ENCODE measurements around the gene LORICRIN.
"Not testable (repeated sequence)": the region's sequence is repeated elsewhere in the genome, so short reads cannot be mapped to it uniquely, and the experiment has no call there.

The LORICRIN gene

GRCh38 chr1:153259387-153259786 lies at the start of gene LORICRIN:
Gene LORICRIN (plus strand): TSS chr1:153259687. CDS start chr1:153260950, 1,263 bp downstream.
- peak within 1 kb of the TSS; percentile 29 for H3K4me3 ChIP-seq (ENCODE audit: low read length)
- peaks cover 51% of the 10 kb centered on the region for H3K27me3 ChIP-seq (ENCODE audit: control insufficient read depth, insufficient read depth, low read length)
- H3K9me3 ChIP-seq (ENCODE audit: control insufficient read depth, low read depth, low read length) = no peaks in the 10 kb centered on the region
- H3K36me3 ChIP-seq (ENCODE audit: control insufficient read depth, low read depth, low read length) = no peaks in the 10 kb centered on the region
- H3K4me1 ChIP-seq (ENCODE audit: control insufficient read depth, low read depth, low read length) = peaks cover 4% of the 10 kb centered on the region
- no peak within 1 kb of the TSS for H3K9ac ChIP-seq (ENCODE audit: low read length)
- H3K27ac ChIP-seq (ENCODE audit: low read length) = no peak within 1 kb of the TSS

GRCh38 chr1:153210206-153210605 lies 49.3 kb upstream of the LORICRIN start:
- H3K27ac ChIP-seq (ENCODE audit: low read length) = no peak overlapping the region
- no peaks in the 10 kb centered on the region for H3K4me1 ChIP-seq (ENCODE audit: control insufficient read depth, low read depth, low read length)
- no peaks in the 10 kb centered on the region for H3K36me3 ChIP-seq (ENCODE audit: control insufficient read depth, low read depth, low read length)
- H3K4me3 ChIP-seq (ENCODE audit: low read length) = no peak overlapping the region
- no peaks in the 10 kb centered on the region for H3K9me3 ChIP-seq (ENCODE audit: control insufficient read depth, low read depth, low read length)
- no peaks in the 10 kb centered on the region for H3K27me3 ChIP-seq (ENCODE audit: control insufficient read depth, insufficient read depth, low read length)
- no peak overlapping the region for H3K9ac ChIP-seq (ENCODE audit: low read length)

- Histone ChIP-seq H3K4me3 (ENCODE audit: low read length) (no peak overlapping the region), H3K36me3 (ENCODE audit: control insufficient read depth, low read depth, low read length) (no peaks in the 10 kb centered on the region), H3K4me1 (ENCODE audit: control insufficient read depth, low read depth, low read length) (no peaks in the 10 kb centered on the region), H3K27me3 (ENCODE audit: control insufficient read depth, insufficient read depth, low read length) (no peaks in the 10 kb centered on the region), H3K9ac (ENCODE audit: low read length) (no peak overlapping the region), H3K27ac (ENCODE audit: low read length) (no peak overlapping the region), H3K9me3 (ENCODE audit: control insufficient read depth, low read depth, low read length) (no peaks in the 10 kb centered on the region)
These were observed 47.3 kb upstream of the LORICRIN start for GRCh38 chr1:153212201-153212600.

GRCh38 chr1:153213519-153213918 lies 46.0 kb upstream of the LORICRIN start:
- H3K9ac ChIP-seq (ENCODE audit: low read length) = no peak overlapping the region
- H3K27ac ChIP-seq (ENCODE audit: low read length) = no peak overlapping the region
- no peak overlapping the region for H3K4me3 ChIP-seq (ENCODE audit: low read length)
- no peaks in the 10 kb centered on the region for H3K27me3 ChIP-seq (ENCODE audit: control insufficient read depth, insufficient read depth, low read length)
- no peaks in the 10 kb centered on the region for H3K4me1 ChIP-seq (ENCODE audit: control insufficient read depth, low read depth, low read length)
- H3K9me3 ChIP-seq (ENCODE audit: control insufficient read depth, low read depth, low read length) = no peaks in the 10 kb centered on the region
- H3K36me3 ChIP-seq (ENCODE audit: control insufficient read depth, low read depth, low read length) = no peaks in the 10 kb centered on the region

- Histone ChIP-seq H3K4me3 (ENCODE audit: low read length) (no peak within 1 kb of the TSS), H3K36me3 (ENCODE audit: control insufficient read depth, low read depth, low read length) (no peaks in the 10 kb centered on the region), H3K4me1 (ENCODE audit: control insufficient read depth, low read depth, low read length) (no peaks in the 10 kb centered on the region), H3K27ac (ENCODE audit: low read length) (no peak within 1 kb of the TSS), H3K9ac (ENCODE audit: low read length) (no peak within 1 kb of the TSS), H3K9me3 (ENCODE audit: control insufficient read depth, low read depth, low read length) (no peaks in the 10 kb centered on the region), H3K27me3 (ENCODE audit: control insufficient read depth, insufficient read depth, low read length) (no peaks in the 10 kb centered on the region)
These were observed 42.3 kb upstream of the LORICRIN start, which contains the start of gene PRR9 for GRCh38 chr1:153217212-153217611. Gene PRR9 (plus strand): TSS chr1:153217584. CDS start chr1:153218145, 561 bp downstream.

- Histone ChIP-seq H3K27ac (ENCODE audit: low read length) (no peak overlapping the region), H3K36me3 (ENCODE audit: control insufficient read depth, low read depth, low read length) (no peaks in the 10 kb centered on the region), H3K27me3 (ENCODE audit: control insufficient read depth, insufficient read depth, low read length) (no peaks in the 10 kb centered on the region), H3K9ac (ENCODE audit: low read length) (no peak overlapping the region), H3K4me3 (ENCODE audit: low read length) (no peak overlapping the region), H3K4me1 (ENCODE audit: control insufficient read depth, low read depth, low read length) (no peaks in the 10 kb centered on the region), H3K9me3 (ENCODE audit: control insufficient read depth, low read depth, low read length) (no peaks in the 10 kb centered on the region)
These were observed 41.6 kb upstream of the LORICRIN start for GRCh38 chr1:153217744-153218416.

GRCh38 chr1:153220606-153221303 lies 38.7 kb upstream of the LORICRIN start:
- Histone ChIP-seq H3K9me3 (ENCODE audit: control insufficient read depth, low read depth, low read length) (no peaks in the 10 kb centered on the region), H3K4me3 (ENCODE audit: low read length) (no peak overlapping the region), H3K27me3 (ENCODE audit: control insufficient read depth, insufficient read depth, low read length) (no peaks in the 10 kb centered on the region), H3K36me3 (ENCODE audit: control insufficient read depth, low read depth, low read length) (no peaks in the 10 kb centered on the region), H3K4me1 (ENCODE audit: control insufficient read depth, low read depth, low read length) (no peaks in the 10 kb centered on the region), H3K27ac (ENCODE audit: low read length) (no peak overlapping the region), H3K9ac (ENCODE audit: low read length) (no peak overlapping the region)

GRCh38 chr1:153223040-153223891 lies 36.2 kb upstream of the LORICRIN start:
- not testable (repeated sequence) for H3K9ac ChIP-seq (ENCODE audit: low read length)

GRCh38 chr1:153227810-153228209 lies 31.7 kb upstream of the LORICRIN start:
- H3K4me1 ChIP-seq (ENCODE audit: control insufficient read depth, low read depth, low read length) = no peaks in the 10 kb centered on the region
- H3K9ac ChIP-seq (ENCODE audit: low read length) = no peak overlapping the region
- H3K36me3 ChIP-seq (ENCODE audit: control insufficient read depth, low read depth, low read length) = no peaks in the 10 kb centered on the region
- H3K9me3 ChIP-seq (ENCODE audit: control insufficient read depth, low read depth, low read length) = no peaks in the 10 kb centered on the region
- H3K27ac ChIP-seq (ENCODE audit: low read length) = no peak overlapping the region
- H3K27me3 ChIP-seq (ENCODE audit: control insufficient read depth, insufficient read depth, low read length) = no peaks in the 10 kb centered on the region
- H3K4me3 ChIP-seq (ENCODE audit: low read length) = no peak overlapping the region

More at GRCh38 chr1:153223040-153223891, 36.2 kb upstream of the LORICRIN start:
- not testable (repeated sequence) for H3K36me3 ChIP-seq (ENCODE audit: control insufficient read depth, low read depth, low read length); H3K4me1 ChIP-seq (ENCODE audit: control insufficient read depth, low read depth, low read length); H3K9me3 ChIP-seq (ENCODE audit: control insufficient read depth, low read depth, low read length); H3K27ac ChIP-seq (ENCODE audit: low read length); H3K4me3 ChIP-seq (ENCODE audit: low read length); H3K27me3 ChIP-seq (ENCODE audit: control insufficient read depth, insufficient read depth, low read length)

GRCh38 chr1:153228491-153228890 lies 31.0 kb upstream of the LORICRIN start:
- no peak overlapping the region for H3K9ac ChIP-seq (ENCODE audit: low read length)
- no peaks in the 10 kb centered on the region for H3K36me3 ChIP-seq (ENCODE audit: control insufficient read depth, low read depth, low read length)
- H3K9me3 ChIP-seq (ENCODE audit: control insufficient read depth, low read depth, low read length) = no peaks in the 10 kb centered on the region
- no peaks in the 10 kb centered on the region for H3K27me3 ChIP-seq (ENCODE audit: control insufficient read depth, insufficient read depth, low read length)
- H3K4me1 ChIP-seq (ENCODE audit: control insufficient read depth, low read depth, low read length) = no peaks in the 10 kb centered on the region
- H3K27ac ChIP-seq (ENCODE audit: low read length) = no peak overlapping the region
- H3K4me3 ChIP-seq (ENCODE audit: low read length) = no peak overlapping the region

GRCh38 chr1:153229076-153229829 lies 30.2 kb upstream of the LORICRIN start:
- not testable (repeated sequence) for H3K4me3 ChIP-seq (ENCODE audit: low read length); H3K9me3 ChIP-seq (ENCODE audit: control insufficient read depth, low read depth, low read length); H3K27ac ChIP-seq (ENCODE audit: low read length)

More at GRCh38 chr1:153229076-153229829, 30.2 kb upstream of the LORICRIN start:
- not testable (repeated sequence) for H3K9ac ChIP-seq (ENCODE audit: low read length); H3K27me3 ChIP-seq (ENCODE audit: control insufficient read depth, insufficient read depth, low read length); H3K36me3 ChIP-seq (ENCODE audit: control insufficient read depth, low read depth, low read length); H3K4me1 ChIP-seq (ENCODE audit: control insufficient read depth, low read depth, low read length)

All from iPS-18a (cell line).